Measurements from ENCODE around the gene CATSPER1. TPM values are rescaled to one million over a fixed set of nuclear protein-coding genes. Genes with fewer than 3 reads are reported as not detected.

CATSPER1 gene
- total RNA-seq, 1 experiment from 2014 or later: 2.4 TPM

DNA sequence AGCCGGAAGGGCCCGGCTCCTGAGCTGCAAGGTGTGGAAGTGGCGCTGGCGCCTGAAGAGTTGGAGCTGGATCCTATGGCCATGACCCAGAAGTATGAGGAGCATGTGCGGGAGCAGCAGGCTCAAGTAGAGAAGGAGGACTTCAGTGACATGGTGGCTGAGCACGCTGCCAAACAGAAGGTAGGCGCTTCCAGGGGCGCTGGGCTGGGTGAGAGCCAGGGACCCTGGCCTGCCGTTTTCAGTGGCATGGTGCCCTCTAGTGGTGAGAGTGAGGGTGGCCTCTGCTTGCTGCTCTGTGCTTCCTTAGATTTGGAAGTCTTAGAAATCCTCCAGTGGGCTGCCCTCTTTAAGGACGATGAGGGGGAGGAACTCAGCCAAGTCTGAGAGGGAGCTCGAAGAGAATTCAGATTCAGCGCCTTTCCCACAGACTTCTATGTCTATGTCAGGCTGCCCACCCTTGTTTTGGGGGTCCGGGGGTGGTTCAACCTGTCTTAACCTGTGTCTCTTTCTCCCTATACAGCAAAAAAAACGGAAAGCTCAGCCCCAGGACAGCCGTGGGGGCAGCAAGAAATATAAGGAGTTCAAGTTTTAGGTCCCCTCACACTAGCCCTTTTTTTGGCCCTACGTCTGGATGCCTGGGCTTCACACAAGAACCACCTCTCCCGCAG, 42.0 kb upstream of the CATSPER1 start:
- Histone ChIP-seq H3K79me2 (ENCODE audit: insufficient read depth, low read length) (peaks cover 54% of the 10 kb centered on the region), H3K9ac (ENCODE audit: low read length) (no peak overlapping the region), H3K27me3 (ENCODE audit: insufficient read depth, low read length) (no peaks in the 10 kb centered on the region), H3K4me3 (replicated peaks in 1 of 2; ENCODE audit: low read depth in 1 of 2, low read length in 2 of 2) (no peak overlapping the region), H3K4me2 (ENCODE audit: low read length) (no peak overlapping the region), H2AFZ (ENCODE audit: low read depth, low read length, poor library complexity, severe bottlenecking) (no peak overlapping the region), H3K4me1 (ENCODE audit: control insufficient read depth in 1 of 2, insufficient read depth in 2 of 2, low read length in 2 of 2) (peaks cover 10 to 21% of the 10 kb centered on the region in 2 experiments), H3K27ac (ENCODE audit: low read depth, low read length) (peak overlapping the region; percentile 89; the same call in 1 of the 2 replicates), H3K36me3 (ENCODE audit: control insufficient read depth in 1 of 2, insufficient read depth in 2 of 2, low read length in 2 of 2) (peaks cover 35 to 46% of the 10 kb centered on the region in 2 experiments), H4K20me1 (ENCODE audit: insufficient read depth) (no peaks in the 10 kb centered on the region), H3K9me3 (ENCODE audit: control insufficient read depth in 1 of 2, insufficient read depth in 1 of 2, low read depth in 1 of 2, low read length in 2 of 2) (no peaks in the 10 kb centered on the region), H3K9me2 (ENCODE audit: insufficient read depth) (no peaks in the 10 kb centered on the region)
- intact Hi-C loops (cut with micrococcal nuclease): loop anchor here (2.0 kb wide), 1 partner anchor 67 kb away; no protein-coding TSS in a partner anchor
- ChIA-PET POLR2A (interaction anchor here (0.6 to 1.1 kb wide), 2 partner anchors 54 to 59 kb away, joined by 3 to 4 read pairs; no protein-coding TSS in a partner anchor), CTCF (interaction anchor here (0.9 to 2.0 kb wide), 8 partner anchors 10 to 192 kb away, joined by 3 to 11 read pairs (median 5); no protein-coding TSS in a partner anchor), RAD21 (ENCODE audit: low non-redundant PET in 1 of 2, low total read pairs in 2 of 2, uncharacterized antibody in 2 of 2, unreplicated experiment in 2 of 2) (interaction anchor here in 1 of 2 experiments (1.1 kb wide), 1 partner anchor 324 kb away, joined by 4 read pairs; no protein-coding TSS in a partner anchor)
- BruUV-seq (replicated peaks): TSS peak; percentile 9
- peak; percentile 42 for DNase-seq (ENCODE audit: low read depth, low spot score)
- TF ChIP-seq RAD21 (IDR thresholded peaks at IDR 0.05; ENCODE audit: low read depth) (peak; percentile 75), ZBTB33 (IDR thresholded peaks at IDR 0.05; ENCODE audit: extremely low read depth, insufficient replicate concordance, low read length) (no peak), YY1 (IDR thresholded peaks at IDR 0.05; ENCODE audit: extremely low read depth, insufficient replicate concordance, low read depth, low read length) (peak; percentile 8)
- TF ChIP-seq, protein P1, sequence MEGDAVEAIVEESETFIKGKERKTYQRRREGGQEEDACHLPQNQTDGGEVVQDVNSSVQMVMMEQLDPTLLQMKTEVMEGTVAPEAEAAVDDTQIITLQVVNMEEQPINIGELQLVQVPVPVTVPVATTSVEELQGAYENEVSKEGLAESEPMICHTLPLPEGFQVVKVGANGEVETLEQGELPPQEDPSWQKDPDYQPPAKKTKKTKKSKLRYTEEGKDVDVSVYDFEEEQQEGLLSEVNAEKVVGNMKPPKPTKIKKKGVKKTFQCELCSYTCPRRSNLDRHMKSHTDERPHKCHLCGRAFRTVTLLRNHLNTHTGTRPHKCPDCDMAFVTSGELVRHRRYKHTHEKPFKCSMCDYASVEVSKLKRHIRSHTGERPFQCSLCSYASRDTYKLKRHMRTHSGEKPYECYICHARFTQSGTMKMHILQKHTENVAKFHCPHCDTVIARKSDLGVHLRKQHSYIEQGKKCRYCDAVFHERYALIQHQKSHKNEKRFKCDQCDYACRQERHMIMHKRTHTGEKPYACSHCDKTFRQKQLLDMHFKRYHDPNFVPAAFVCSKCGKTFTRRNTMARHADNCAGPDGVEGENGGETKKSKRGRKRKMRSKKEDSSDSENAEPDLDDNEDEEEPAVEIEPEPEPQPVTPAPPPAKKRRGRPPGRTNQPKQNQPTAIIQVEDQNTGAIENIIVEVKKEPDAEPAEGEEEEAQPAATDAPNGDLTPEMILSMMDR (IDR thresholded peaks at IDR 0.05 in 2 of 3, conservative IDR thresholded peaks at IDR 0.05 in 1 of 3; ENCODE audit: borderline replicate concordance in 1 of 3, insufficient read depth in 1 of 3, low read depth in 2 of 3, low read length in 2 of 3): peak; percentile 70 to 96 (median 95); a peak in 5 of 6 replicates
- ATAC-seq: peak; percentile 62

Measured in HCT116 (cell line).